B cell (primary cell): ENCODE results near the gene SLC22A31. TPM values are rescaled to one million over a fixed set of nuclear protein-coding genes. Genes with fewer than 3 reads are reported as not detected.

ENCODE experiments used
- ATAC-seq: fragments of 200-7000 bp; cut with Tn5 transposase; one replicate; pipeline ENCODE4 v1.10.0; 2021; ENCODE audit warnings: low read depth, mild to moderate bottlenecking, moderate number of reproducible peaks, moderate library complexity
- CTCF ChIA-PET: fragments of 350-600 bp; sonication (Branson Sonifier 250); formaldehyde crosslinking; loops from one replicate; lab custom pipeline; 2021; ENCODE audit warnings: antibody characterized with exemption, inconsistent platforms; lab: Charles Lee
- POLR2A ChIA-PET: fragments of 350-600 bp; sonication (Branson Sonifier 250); formaldehyde crosslinking; loops from one replicate; lab custom pipeline; 2021; ENCODE audit warnings: antibody characterized with exemption; lab: Charles Lee
- DNase-seq: peaks from one replicate; pipeline ENCODE4 v3.0.0; 2013
- H2AFZ ChIP-seq: 2 replicates; pipeline ENCODE4 v1.6.1; 2012; ENCODE audit warnings: mild to moderate bottlenecking, low read depth, low read length; ENCODE audit not compliant: insufficient read depth, poor library complexity, severe bottlenecking
- H3K27ac ChIP-seq, 2 donors: 1 replicate in 1 of 2; 2 replicates in 1 of 2; pipeline ENCODE4 v1.5.1; 2012 to 2013; ENCODE audit warnings: low read length in 2 of 2, mild to moderate bottlenecking in 2 of 2, moderate library complexity in 1 of 2
- H3K27me3 ChIP-seq, 4 experiments: fragments of 200-600 bp in 1 of 4; sonication (generic) in 1 of 4; replicated peaks in 1 of 4; 1 replicate in 2 of 4; 2 replicates in 2 of 4; pipeline versions ENCODE4 v1.6.1 to v1.7.0; 2013 to 2016; ENCODE audit warnings: low read length in 3 of 4, mild to moderate bottlenecking in 2 of 4, mixed read lengths in 1 of 4, moderate library complexity in 1 of 4; ENCODE audit not compliant: insufficient read depth in 4 of 4, control insufficient read depth in 3 of 4; ENCODE audit errors: control extremely low read depth in 1 of 4
- H3K36me3 ChIP-seq, 2 experiments: replicated peaks in 1 of 2; 1 replicate in 1 of 2; 2 replicates in 1 of 2; pipeline versions ENCODE4 v1.6.1 to v1.7.1; 2013; ENCODE audit warnings: low read length in 1 of 2; ENCODE audit not compliant: insufficient read depth in 2 of 2, control insufficient read depth in 1 of 2; ENCODE audit errors: control extremely low read depth in 1 of 2, extremely low read depth in 1 of 2
- H3K4me1 ChIP-seq, 2 donors: fragments of 200-600 bp in 1 of 2; sonication (generic) in 1 of 2; 1 replicate in 1 of 2; 2 replicates in 1 of 2; pipeline versions ENCODE4 v1.5.1 to v1.6.1; 2013 to 2017; ENCODE audit warnings: low read length in 2 of 2; ENCODE audit not compliant: control insufficient read depth in 2 of 2, insufficient read depth in 2 of 2
- H3K4me2 ChIP-seq: replicated peaks from 2 replicates; pipeline ENCODE3; 2012; ENCODE audit warnings: mild to moderate bottlenecking, low read depth, low read length; ENCODE audit not compliant: poor library complexity, severe bottlenecking
- H3K4me3 ChIP-seq, 5 experiments: fragments of 200-600 bp in 1 of 5; sonication (generic) in 1 of 5; 1 replicate in 3 of 5; 2 replicates in 2 of 5; pipeline versions ENCODE4 v1.5.1 to v1.7.0; 2011 to 2016; ENCODE audit warnings: low read length in 4 of 5, mild to moderate bottlenecking in 4 of 5, low read depth in 2 of 5, control low read depth in 1 of 5, moderate library complexity in 1 of 5; ENCODE audit not compliant: insufficient read depth in 1 of 5; ENCODE audit errors: control extremely low read depth in 1 of 5, extremely low read depth in 1 of 5
- H3K79me2 ChIP-seq: fragments of 200-600 bp; sonication (generic); one replicate; pipeline ENCODE4 v1.6.0; 2016; ENCODE audit warnings: low read length; ENCODE audit not compliant: control insufficient read depth, insufficient read depth
- H3K9ac ChIP-seq: fragments of 200-600 bp; sonication (generic); 2 replicates; pipeline ENCODE4 v1.6.1; 2017; ENCODE audit warnings: mild to moderate bottlenecking, low read length, moderate library complexity
- H3K9me3 ChIP-seq, 3 donors: one replicate each; pipeline versions ENCODE4 v1.6.1 to v1.7.1; 2013; ENCODE audit warnings: low read length in 2 of 3; ENCODE audit not compliant: control insufficient read depth in 2 of 3, insufficient read depth in 1 of 3; ENCODE audit errors: control extremely low read depth in 1 of 3
- H4K20me1 ChIP-seq: 2 replicates; pipeline ENCODE4 v1.6.0; 2012; ENCODE audit warnings: mild to moderate bottlenecking, low read length; ENCODE audit not compliant: insufficient read depth, control insufficient read depth, poor library complexity, severe bottlenecking
- H3K27ac Mint-ChIP-seq: one replicate; pipeline ENCODE4 v1.8.0; 2021; ENCODE audit warnings: mixed read lengths
- H3K27me3 Mint-ChIP-seq: one replicate; pipeline ENCODE4 v1.8.0; 2021; ENCODE audit warnings: mixed read lengths
- H3K4me1 Mint-ChIP-seq: one replicate; pipeline ENCODE4 v1.8.0; 2021; ENCODE audit warnings: mixed read lengths
- H3K4me3 Mint-ChIP-seq: one replicate; pipeline ENCODE4 v1.8.0; 2021; ENCODE audit warnings: mixed read lengths
- H3K9me3 Mint-ChIP-seq: one replicate; pipeline ENCODE4 v1.8.0; 2022; ENCODE audit warnings: mixed read lengths; ENCODE audit not compliant: insufficient read depth
- CTCF ChIP-seq: fragments of 200-600 bp; IDR thresholded peaks from one replicate; pipeline ENCODE4 v1.8.0; 2022; ENCODE audit warnings: antibody characterized with exemption, mild to moderate bottlenecking
- EZH2 ChIP-seq: IDR thresholded peaks from 2 replicates; pipeline ENCODE4 v1.6.1; 2012; ENCODE audit warnings: borderline replicate concordance, low read depth, mild to moderate bottlenecking, moderate library complexity, low read length; ENCODE audit not compliant: insufficient read depth, poor library complexity, severe bottlenecking
- WGBS: methylation state at CpG from one replicate; pipeline ENCODE4 v1.1.5; 2013; ENCODE audit warnings: missing lambda C conversion rate; ENCODE audit not compliant: insufficient coverage; 5-methylcytosine and 5-hydroxymethylcytosine counted together
- intact Hi-C: fragments of 100-400 bp; cut with micrococcal nuclease; formaldehyde crosslinking; loops from one replicate; pipeline ENCODE4 v1.10.0; 2022
- polyA plus RNA-seq: library from polyadenylated mRNA; depleted of rRNA; stranded (reverse); fragments of >200 nt; gene quantifications from 2 replicates; pipeline ENCODE4 v1.2.3, GENCODE V29; 2012
- total RNA-seq, 2 donors: library from RNA; stranded (reverse); fragments of 120-200 nt in 1 of 2; gene quantifications; 1 replicate in 1 of 2; 2 replicates in 1 of 2; pipeline versions ENCODE4 v1.2.3 to v1.2.4, GENCODE V29; 2013 to 2022

The SLC22A31 gene
- total and polyA plus RNA-seq, 2 donors (not counting 1 experiment from before 2014, with no cell fraction given), result 0.33 TPM; not detected in 1

- DNase-seq (no peak), ATAC-seq (no peak)
- no peaks in the 10 kb centered on the region for H3K36me3 ChIP-seq
- Mint-ChIP-seq H3K27ac (no peak overlapping the region), H3K27me3 (peaks cover 4% of the 10 kb centered on the region), H3K9me3 (no peaks in the 10 kb centered on the region), H3K4me3 (no peak overlapping the region), H3K4me1 (peaks cover 14% of the 10 kb centered on the region)
- no peak overlapping the region for H3K9ac ChIP-seq
- POLR2A ChIA-PET, result no interaction called here
- peaks cover 0 to 26% (median 11%) of the 10 kb centered on the region in 4 experiments for H3K27me3 ChIP-seq
- no peak overlapping the region for H3K4me3 ChIP-seq
- peaks cover 0 to 5% (median 0%) of the 10 kb centered on the region in 3 donors for H3K9me3 ChIP-seq
- H4K20me1 ChIP-seq, result peaks cover 22% of the 10 kb centered on the region
- intact Hi-C loops, result no loop called here
- no peak for TF ChIP-seq CTCF
- TF ChIP-seq EZH2, result no peak
- H3K27ac ChIP-seq, result no peak overlapping the region
- H2AFZ ChIP-seq, result no peak overlapping the region
- H3K4me2 ChIP-seq, result no peak overlapping the region
- 84% methylated on average over 7 of the region's 11 CpGs for WGBS
- H3K79me2 ChIP-seq, result peaks cover 4% of the 10 kb centered on the region
- CTCF ChIA-PET, result interaction anchor here (0.7 to 1.0 kb wide), 2 partner anchors 433 to 436 kb away, joined by 3 read pairs; no protein-coding TSS in a partner anchor
- H3K4me1 ChIP-seq, result peaks cover 19 to 28% of the 10 kb centered on the region in 2 donors
Measured at GRCh38 chr16:89173174-89173921, 27.0 kb downstream of the SLC22A31 start.

- Histone ChIP-seq H3K79me2 (peaks cover 6% of the 10 kb centered on the region), H3K9me3 (peaks cover 0 to 5% (median 0%) of the 10 kb centered on the region in 3 donors), H2AFZ (no peak overlapping the region), H3K4me3 (no peak overlapping the region), H3K27me3 (peaks cover 0 to 31% (median 13%) of the 10 kb centered on the region in 4 experiments), H3K36me3 (no peaks in the 10 kb centered on the region), H3K9ac (no peak overlapping the region), H3K4me1 (peaks cover 21 to 31% of the 10 kb centered on the region in 2 donors), H3K4me2 (no peak overlapping the region), H3K27ac (no peak overlapping the region), H4K20me1 (peaks cover 29% of the 10 kb centered on the region)
- H3K9me3 Mint-ChIP-seq, result no peaks in the 10 kb centered on the region
- peaks cover 4% of the 10 kb centered on the region for H3K27me3 Mint-ChIP-seq
- ATAC-seq (no peak), DNase-seq (no peak)
- H3K4me3 Mint-ChIP-seq, result peak overlapping the region; percentile 47
- peaks cover 16% of the 10 kb centered on the region for H3K4me1 Mint-ChIP-seq
- H3K27ac Mint-ChIP-seq, result no peak overlapping the region
- intact Hi-C loops, result no loop called here
- ChIA-PET POLR2A (no interaction called here), CTCF (interaction anchor here (0.7 kb wide), 1 partner anchor 435 kb away, joined by 3 read pairs; no protein-coding TSS in a partner anchor)
- 84% methylated on average over 11 of the region's 13 CpGs for WGBS
- TF ChIP-seq EZH2 (no peak), CTCF (no peak)
Measured at GRCh38 chr16:89172528-89173173, 27.7 kb downstream of the SLC22A31 start.
